ENCODE results near the gene ANAPC5. TPM values are rescaled to one million over a fixed set of nuclear protein-coding genes. Genes with fewer than 3 reads are reported as not detected.

Gene ANAPC5
- total RNA-seq, 1 experiment from 2014 or later = 116 TPM

DNA sequence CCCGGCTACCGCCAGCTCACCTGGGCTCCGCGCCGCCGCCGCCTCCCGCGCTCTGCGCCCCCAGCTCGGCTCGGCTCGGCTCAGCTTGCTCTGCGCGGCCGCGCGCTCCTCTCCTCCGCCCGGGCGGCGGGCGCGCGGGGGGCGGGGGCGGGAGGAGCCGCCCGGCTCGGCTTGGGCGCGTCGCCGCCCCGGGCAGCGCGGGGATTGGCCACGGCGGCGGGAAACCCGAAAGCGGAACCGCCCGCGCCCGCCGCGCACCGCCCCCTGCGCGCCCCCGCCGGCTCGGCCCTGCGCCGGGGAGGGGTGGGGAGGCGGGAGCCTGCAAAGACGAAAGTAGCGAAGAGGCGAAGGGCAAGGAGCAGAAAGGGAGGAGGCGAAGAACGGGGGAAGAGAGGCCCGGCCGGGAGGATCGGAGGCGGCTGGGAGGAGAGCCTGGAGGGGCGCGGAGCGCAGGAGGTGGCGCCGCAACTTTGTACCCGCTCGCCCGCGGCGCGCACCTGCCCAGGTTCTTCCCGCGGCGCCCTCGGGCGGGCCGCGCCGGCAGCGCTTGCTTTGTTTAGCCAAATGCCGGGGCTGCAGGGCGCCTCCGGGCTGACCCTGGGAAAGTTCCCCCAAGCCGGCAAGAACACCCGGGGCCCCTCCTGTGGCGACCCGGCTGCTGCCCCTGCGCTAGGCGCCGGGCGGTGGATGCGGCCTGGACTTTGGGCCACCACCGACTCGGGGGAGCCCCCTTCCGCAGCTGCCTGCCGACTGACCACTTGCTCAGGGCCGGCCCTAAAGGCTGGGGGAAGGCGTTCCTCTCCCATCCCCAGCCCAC, 55.4 kb downstream of the ANAPC5 start, which contains the start of gene CAMKK2 (continued):
- TF ChIP-seq ATF2 (CRISPR knock-in tag; IDR thresholded peaks at IDR 0.05; ENCODE audit: borderline replicate concordance, low read depth) = no peak
- TF ChIP-seq MXD4 (CRISPR knock-in tag; IDR thresholded peaks at IDR 0.05; ENCODE audit: borderline replicate concordance) = no peak
- no peak for TF ChIP-seq ZNF396 (CRISPR knock-in tag; IDR thresholded peaks at IDR 0.05; ENCODE audit: borderline replicate concordance)
- TF ChIP-seq, protein P1, sequence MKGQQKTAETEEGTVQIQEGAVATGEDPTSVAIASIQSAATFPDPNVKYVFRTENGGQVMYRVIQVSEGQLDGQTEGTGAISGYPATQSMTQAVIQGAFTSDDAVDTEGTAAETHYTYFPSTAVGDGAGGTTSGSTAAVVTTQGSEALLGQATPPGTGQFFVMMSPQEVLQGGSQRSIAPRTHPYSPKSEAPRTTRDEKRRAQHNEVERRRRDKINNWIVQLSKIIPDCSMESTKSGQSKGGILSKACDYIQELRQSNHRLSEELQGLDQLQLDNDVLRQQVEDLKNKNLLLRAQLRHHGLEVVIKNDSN (CRISPR knock-in tag; IDR thresholded peaks at IDR 0.05) = peak; percentile 39; the same call in 1 of the 2 replicates
- peak; percentile 53 for TF ChIP-seq SP1 (CRISPR knock-in tag; conservative IDR thresholded peaks at IDR 0.05)
- TF ChIP-seq, protein P2, sequence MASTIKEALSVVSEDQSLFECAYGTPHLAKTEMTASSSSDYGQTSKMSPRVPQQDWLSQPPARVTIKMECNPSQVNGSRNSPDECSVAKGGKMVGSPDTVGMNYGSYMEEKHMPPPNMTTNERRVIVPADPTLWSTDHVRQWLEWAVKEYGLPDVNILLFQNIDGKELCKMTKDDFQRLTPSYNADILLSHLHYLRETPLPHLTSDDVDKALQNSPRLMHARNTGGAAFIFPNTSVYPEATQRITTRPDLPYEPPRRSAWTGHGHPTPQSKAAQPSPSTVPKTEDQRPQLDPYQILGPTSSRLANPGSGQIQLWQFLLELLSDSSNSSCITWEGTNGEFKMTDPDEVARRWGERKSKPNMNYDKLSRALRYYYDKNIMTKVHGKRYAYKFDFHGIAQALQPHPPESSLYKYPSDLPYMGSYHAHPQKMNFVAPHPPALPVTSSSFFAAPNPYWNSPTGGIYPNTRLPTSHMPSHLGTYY (CRISPR knock-in tag; IDR thresholded peaks at IDR 0.05) = no peak
- no peak for TF ChIP-seq ZNF317 (CRISPR knock-in tag; IDR thresholded peaks at IDR 0.05; ENCODE audit: borderline replicate concordance, low read depth)
- no peak for TF ChIP-seq NR1H2 (CRISPR knock-in tag; IDR thresholded peaks at IDR 0.05)
- TF ChIP-seq IRF1 (CRISPR knock-in tag; IDR thresholded peaks at IDR 0.05) = no peak
- TF ChIP-seq NFATC4 (CRISPR knock-in tag; IDR thresholded peaks at IDR 0.05) = no peak
- TF ChIP-seq JAZF1 (CRISPR knock-in tag; IDR thresholded peaks at IDR 0.05) = no peak
- no peak for TF ChIP-seq TEAD1 (CRISPR knock-in tag; IDR thresholded peaks at IDR 0.05)
- TF ChIP-seq, protein P3, sequence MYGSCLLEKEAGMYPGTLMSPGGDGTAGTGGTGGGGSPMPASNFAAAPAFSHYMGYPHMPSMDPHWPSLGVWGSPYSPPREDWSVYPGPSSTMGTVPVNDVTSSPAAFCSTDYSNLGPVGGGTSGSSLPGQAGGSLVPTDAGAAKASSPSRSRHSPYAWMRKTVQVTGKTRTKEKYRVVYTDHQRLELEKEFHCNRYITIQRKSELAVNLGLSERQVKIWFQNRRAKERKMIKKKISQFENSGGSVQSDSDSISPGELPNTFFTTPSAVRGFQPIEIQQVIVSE (CRISPR knock-in tag; IDR thresholded peaks at IDR 0.05; ENCODE audit: borderline replicate concordance) = no peak
- TF ChIP-seq ZNF423 (CRISPR knock-in tag; IDR thresholded peaks at IDR 0.05) = peak; percentile 75
- peak; percentile 46; the same call in 1 of the 2 replicates for TF ChIP-seq MAX (CRISPR knock-in tag; IDR thresholded peaks at IDR 0.05)
- no peak for TF ChIP-seq EMX1 (CRISPR knock-in tag; IDR thresholded peaks at IDR 0.05)
- no peak for TF ChIP-seq AFF4 (CRISPR knock-in tag; IDR thresholded peaks at IDR 0.05; ENCODE audit: borderline replicate concordance)
- TF ChIP-seq, protein P4, sequence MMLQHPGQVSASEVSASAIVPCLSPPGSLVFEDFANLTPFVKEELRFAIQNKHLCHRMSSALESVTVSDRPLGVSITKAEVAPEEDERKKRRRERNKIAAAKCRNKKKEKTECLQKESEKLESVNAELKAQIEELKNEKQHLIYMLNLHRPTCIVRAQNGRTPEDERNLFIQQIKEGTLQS (CRISPR knock-in tag; conservative IDR thresholded peaks at IDR 0.05) = no peak
- no peak for TF ChIP-seq ZNF671 (CRISPR knock-in tag; IDR thresholded peaks at IDR 0.05)
- TF ChIP-seq KAT7 (CRISPR knock-in tag; IDR thresholded peaks at IDR 0.05; ENCODE audit: borderline replicate concordance) = no peak
- TF ChIP-seq, protein P5, sequence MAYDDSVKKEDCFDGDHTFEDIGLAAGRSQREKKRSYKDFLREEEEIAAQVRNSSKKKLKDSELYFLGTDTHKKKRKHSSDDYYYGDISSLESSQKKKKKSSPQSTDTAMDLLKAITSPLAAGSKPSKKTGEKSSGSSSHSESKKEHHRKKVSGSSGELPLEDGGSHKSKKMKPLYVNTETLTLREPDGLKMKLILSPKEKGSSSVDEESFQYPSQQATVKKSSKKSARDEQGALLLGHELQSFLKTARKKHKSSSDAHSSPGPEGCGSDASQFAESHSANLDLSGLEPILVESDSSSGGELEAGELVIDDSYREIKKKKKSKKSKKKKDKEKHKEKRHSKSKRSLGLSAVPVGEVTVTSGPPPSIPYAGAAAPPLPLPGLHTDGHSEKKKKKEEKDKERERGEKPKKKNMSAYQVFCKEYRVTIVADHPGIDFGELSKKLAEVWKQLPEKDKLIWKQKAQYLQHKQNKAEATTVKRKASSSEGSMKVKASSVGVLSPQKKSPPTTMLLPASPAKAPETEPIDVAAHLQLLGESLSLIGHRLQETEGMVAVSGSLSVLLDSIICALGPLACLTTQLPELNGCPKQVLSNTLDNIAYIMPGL (CRISPR knock-in tag; IDR thresholded peaks at IDR 0.05) = peak; percentile 59; the same call in 1 of the 2 replicates
- peak; percentile 70; the same call in 1 of the 2 replicates for TF ChIP-seq FOXP1 (CRISPR knock-in tag; IDR thresholded peaks at IDR 0.05; ENCODE audit: borderline replicate concordance)
- no peak for TF ChIP-seq AR (CRISPR knock-in tag; IDR thresholded peaks at IDR 0.05)
